ENCODE results near the gene ABCC1.

ABCC1 gene

GRCh38 chr16:16059160-16059559 is 109.7 kb downstream of the ABCC1 start:
- DNase-seq: no peak

- no peak for DNase-seq
These were observed 110.6 kb downstream of the ABCC1 start for GRCh38 chr16:16059895-16060590.

GRCh38 chr16:16062023-16062937 is 112.9 kb downstream of the ABCC1 start:
- no peak for DNase-seq

GRCh38 chr16:16063683-16064082 is 114.3 kb downstream of the ABCC1 start:
- no peak for DNase-seq

- no peak for DNase-seq
These were observed 115.5 kb downstream of the ABCC1 start for GRCh38 chr16:16064874-16065384.

GRCh38 chr16:16067127-16067526 is 117.7 kb downstream of the ABCC1 start:
- DNase-seq: no peak

GRCh38 chr16:16071631-16072244 is 122.3 kb downstream of the ABCC1 start:
- no peak for DNase-seq

- no peak for DNase-seq
These were observed 123.7 kb downstream of the ABCC1 start for GRCh38 chr16:16073001-16073545.

- DNase-seq: no peak
These were observed 124.8 kb downstream of the ABCC1 start for GRCh38 chr16:16073891-16074881.

GRCh38 chr16:16075488-16076422 is 126.3 kb downstream of the ABCC1 start:
- no peak for DNase-seq

- no peak for DNase-seq
These were observed 127.0 kb downstream of the ABCC1 start for GRCh38 chr16:16076423-16076813.

- no peak for DNase-seq
These were observed 131.1 kb downstream of the ABCC1 start for GRCh38 chr16:16080465-16081065.

GRCh38 chr16:16081141-16081540 is 131.7 kb downstream of the ABCC1 start:
- no peak for DNase-seq

GRCh38 chr16:16082255-16082654 is 132.8 kb downstream of the ABCC1 start:
- no peak for DNase-seq

- peak; percentile 6 to 10 for DNase-seq
These were observed 134.2 kb downstream of the ABCC1 start for GRCh38 chr16:16083421-16084156.

GRCh38 chr16:16084874-16085273 is 135.5 kb downstream of the ABCC1 start:
- DNase-seq: no peak

- DNase-seq: no peak
These were observed 137.4 kb downstream of the ABCC1 start for GRCh38 chr16:16086653-16087446.

- DNase-seq: no peak
These were observed 140.8 kb downstream of the ABCC1 start for GRCh38 chr16:16090238-16090637.

All from stimulated activated CD4-positive, alpha-beta T cell treated with anti-CD3 and anti-CD28 coated beads, Interleukin-4, amount 100 ng/mL, for 4 hours (primary cell).